ENCODE results near the gene CDT1. TPM values are rescaled to one million over a fixed set of nuclear protein-coding genes. Genes with fewer than 3 reads are reported as not detected.

CDT1 gene
- total RNA-seq: 1 to 10 TPM in 1 of 4 donors, under 1 TPM in 2, not detected in 1; 0.31 to 2.5 (median 0.42) TPM

GRCh38 chr16:88803264-88803987 is at the start of gene CDT1:
Gene CDT1 (plus strand): TSS chr16:88803789. CDS start chr16:88803832, 43 bp downstream.
- peaks cover 0 to 10% (median 6%) of the 10 kb centered on the region in 3 donors for H3K27me3 ChIP-seq
- H3K4me3 ChIP-seq: peak within 1 kb of the TSS; percentile 62 to 73 (median 66)
- TF ChIP-seq CTCF (IDR thresholded peaks at IDR 0.05 in 4 of 5, conservative IDR thresholded peaks at IDR 0.05 in 1 of 5) (no peak), POLR2A (IDR thresholded peaks at IDR 0.05) (peak; percentile 70 to 74)
- DNase-seq (peak; percentile 53 to 64), ATAC-seq (peak; percentile 82 to 90)
- intact Hi-C loops (cut with DNase I; ENCODE audit: low total_unique reads): loop anchor here (1.0 kb wide), 1 partner anchor 8 kb away; the partner anchor contains the start of gene APRT
- H3K4me1 ChIP-seq: peaks cover 0 to 5% of the 10 kb centered on the region in 2 donors
- no peaks in the 10 kb centered on the region for H3K9me3 ChIP-seq
- no peaks in the 10 kb centered on the region for H3K36me3 ChIP-seq
- in situ Hi-C loops (cut with MboI; ENCODE audit: low sequenced_read_pairs in 4 of 4): no loop called here
- peak within 1 kb of the TSS; percentile 14 to 54 (median 44) for H3K27ac ChIP-seq

DNA sequence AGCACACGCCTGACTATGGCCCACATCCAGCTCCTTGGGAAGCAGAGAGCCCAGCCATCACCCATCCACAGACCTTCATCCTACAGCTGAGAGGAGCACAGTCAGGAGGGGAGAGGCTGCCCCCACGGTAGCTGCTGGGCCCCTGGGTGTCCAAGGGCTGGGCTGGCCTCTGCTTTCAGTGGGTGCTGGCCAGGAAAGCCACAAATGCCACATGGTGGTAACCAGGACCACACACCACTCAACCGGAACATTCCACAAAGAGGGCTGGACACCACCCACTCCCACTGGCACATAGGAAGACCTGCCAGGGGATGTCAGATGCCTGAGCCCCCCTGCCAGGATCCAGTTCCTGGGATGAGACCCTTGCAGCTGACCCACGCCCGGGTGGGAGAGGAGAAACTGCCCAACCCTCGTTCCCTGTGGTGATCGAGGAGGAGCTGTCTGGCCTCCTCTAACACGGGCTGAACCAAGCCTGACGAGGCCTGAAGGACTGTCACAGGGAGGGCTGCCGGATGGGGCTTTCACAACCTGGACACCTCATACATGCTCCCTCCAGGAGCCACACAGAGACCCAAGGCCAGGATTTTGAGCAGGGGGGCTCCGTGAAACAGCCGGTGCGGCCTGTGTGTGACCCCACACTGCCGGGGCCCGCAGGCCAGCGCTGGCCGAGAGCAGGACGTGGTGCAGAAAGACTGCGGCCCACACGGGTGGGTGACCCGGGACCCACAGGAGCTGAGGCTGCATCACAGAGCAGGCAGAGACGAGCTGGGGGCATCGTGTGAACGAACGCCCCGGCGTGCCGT is 49.3 kb upstream of the CDT1 start:
- Histone ChIP-seq H3K27me3 (peaks cover 0 to 6% (median 5%) of the 10 kb centered on the region in 3 donors), H3K4me3 (no peak overlapping the region), H3K9me3 (no peaks in the 10 kb centered on the region), H3K36me3 (no peaks in the 10 kb centered on the region), H3K27ac (no peak overlapping the region), H3K4me1 (no peaks in the 10 kb centered on the region)
- intact Hi-C loops (cut with DNase I; ENCODE audit: low total_unique reads): no loop called here
- in situ Hi-C loops (cut with MboI; ENCODE audit: low sequenced_read_pairs in 4 of 4): no loop called here
- TF ChIP-seq CTCF (IDR thresholded peaks at IDR 0.05 in 4 of 5, conservative IDR thresholded peaks at IDR 0.05 in 1 of 5) (no peak), POLR2A (IDR thresholded peaks at IDR 0.05) (no peak)
- ATAC-seq (no peak), DNase-seq (no peak)

GRCh38 chr16:88754912-88755744 is 48.5 kb upstream of the CDT1 start:
- Histone ChIP-seq H3K4me3 (no peak overlapping the region), H3K36me3 (no peaks in the 10 kb centered on the region), H3K4me1 (no peaks in the 10 kb centered on the region), H3K27ac (no peak overlapping the region), H3K27me3 (peaks cover 0 to 6% (median 5%) of the 10 kb centered on the region in 3 donors), H3K9me3 (no peaks in the 10 kb centered on the region)
- ATAC-seq (no peak), DNase-seq (no peak)
- TF ChIP-seq POLR2A (IDR thresholded peaks at IDR 0.05): no peak
- no peak for TF ChIP-seq CTCF (IDR thresholded peaks at IDR 0.05 in 4 of 5, conservative IDR thresholded peaks at IDR 0.05 in 1 of 5)
- intact Hi-C loops (cut with DNase I; ENCODE audit: low total_unique reads) (no loop called here), in situ Hi-C loops (cut with MboI; ENCODE audit: low sequenced_read_pairs in 4 of 4) (no loop called here)

DNA sequence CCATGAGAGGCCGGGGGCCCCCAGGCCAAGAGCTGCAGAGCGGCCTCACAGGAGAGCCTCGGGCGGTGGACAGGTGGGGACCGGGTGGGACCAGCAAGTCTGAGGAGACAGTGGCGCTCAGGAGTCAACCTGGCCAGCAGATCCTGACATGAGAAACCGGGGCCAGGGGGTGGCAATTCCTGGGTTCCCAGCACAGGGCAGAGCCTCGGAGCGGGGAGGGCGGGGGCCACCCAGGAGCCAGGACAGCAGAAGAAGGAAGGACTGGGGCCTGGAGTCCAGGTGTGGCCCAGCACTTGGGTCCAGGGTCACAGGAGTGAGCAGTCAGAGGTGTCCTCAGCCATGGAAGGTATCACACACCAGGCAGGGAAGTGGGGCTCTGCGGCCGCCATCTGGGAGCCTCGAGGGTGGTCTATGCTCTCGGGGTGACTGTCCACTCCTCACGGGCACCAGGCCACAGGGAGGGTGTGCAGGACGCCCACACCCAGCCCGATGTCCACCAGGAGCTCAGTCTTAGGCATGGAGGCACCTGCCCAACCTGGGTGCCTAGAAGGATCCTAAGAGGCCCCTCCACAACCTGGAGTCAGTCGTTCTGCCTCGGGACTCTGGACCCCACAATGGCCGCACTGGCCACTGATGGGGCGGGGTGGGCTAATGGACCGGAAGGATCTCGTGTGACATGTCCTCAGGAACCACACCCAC is 47.7 kb upstream of the CDT1 start:
- DNase-seq (no peak), ATAC-seq (no peak)
- Histone ChIP-seq H3K4me1 (no peaks in the 10 kb centered on the region), H3K36me3 (no peaks in the 10 kb centered on the region), H3K27me3 (peaks cover 0 to 6% (median 5%) of the 10 kb centered on the region in 3 donors), H3K27ac (no peak overlapping the region), H3K4me3 (no peak overlapping the region), H3K9me3 (no peaks in the 10 kb centered on the region)
- in situ Hi-C loops (cut with MboI; ENCODE audit: low sequenced_read_pairs in 4 of 4) (no loop called here), intact Hi-C loops (cut with DNase I; ENCODE audit: low total_unique reads) (no loop called here)
- no peak for TF ChIP-seq CTCF (IDR thresholded peaks at IDR 0.05 in 4 of 5, conservative IDR thresholded peaks at IDR 0.05 in 1 of 5)
- no peak for TF ChIP-seq POLR2A (IDR thresholded peaks at IDR 0.05)
